HG02642 (cell line): Measurements from ENCODE around the gene C12orf75.
"Not testable (repeated sequence)": the region's sequence is repeated elsewhere in the genome, so short reads cannot be mapped to it uniquely, and the experiment has no call there.

Experiments used
- ATAC-seq: cut with Tn5 transposase; IDR thresholded peaks from one replicate; pipeline ENCODE4 v1.9.1; 2021; ENCODE audit warnings: mild to moderate bottlenecking; ENCODE audit not compliant: unreplicated experiment, poor library complexity

Gene C12orf75

DNA sequence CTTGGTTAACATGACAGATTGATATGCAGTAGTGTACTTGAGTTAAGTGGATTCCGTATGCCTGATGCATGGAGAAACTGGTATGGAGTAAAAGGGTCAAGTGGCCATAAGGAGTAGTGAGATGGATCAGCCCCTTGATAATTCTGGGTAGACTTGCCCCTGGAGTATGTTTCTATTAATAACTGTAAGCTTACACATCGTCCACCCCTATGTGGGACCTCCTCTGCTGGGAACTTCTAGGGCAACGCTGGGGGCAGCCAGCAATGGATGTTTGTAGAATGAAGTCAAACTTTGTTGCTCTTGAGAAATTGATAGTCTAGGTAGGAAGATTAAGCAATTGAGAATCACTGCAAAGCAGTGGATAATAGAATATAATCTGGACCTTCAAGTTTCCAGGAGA, 3.5 kb downstream of the C12orf75 start:
- ATAC-seq: no peak

GRCh38 chr12:105334582-105334981, 4.1 kb downstream of the C12orf75 start:
- ATAC-seq: no peak

- no peak for ATAC-seq
These were observed 5.4 kb downstream of the C12orf75 start for GRCh38 chr12:105335856-105336255.

DNA sequence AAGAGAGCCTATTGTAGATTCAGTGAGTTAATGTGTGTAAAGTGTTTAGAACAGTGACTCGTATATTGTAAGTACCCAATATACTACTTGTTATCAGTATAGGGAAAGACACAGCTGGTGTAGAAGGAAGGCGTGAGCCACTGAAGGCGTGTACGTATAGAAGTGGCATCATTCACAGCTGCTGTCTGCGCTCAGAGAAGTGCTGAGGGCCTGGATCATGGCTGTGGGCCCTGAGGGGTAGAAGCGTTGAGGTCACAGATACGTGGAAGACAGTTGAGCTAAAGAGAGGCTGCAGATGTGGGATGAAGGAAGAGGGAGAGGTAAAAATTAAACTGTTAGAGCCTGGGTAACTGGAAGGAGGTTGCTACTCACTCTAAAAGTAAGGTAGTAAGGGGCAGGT, 5.9 kb downstream of the C12orf75 start:
- ATAC-seq: no peak

DNA sequence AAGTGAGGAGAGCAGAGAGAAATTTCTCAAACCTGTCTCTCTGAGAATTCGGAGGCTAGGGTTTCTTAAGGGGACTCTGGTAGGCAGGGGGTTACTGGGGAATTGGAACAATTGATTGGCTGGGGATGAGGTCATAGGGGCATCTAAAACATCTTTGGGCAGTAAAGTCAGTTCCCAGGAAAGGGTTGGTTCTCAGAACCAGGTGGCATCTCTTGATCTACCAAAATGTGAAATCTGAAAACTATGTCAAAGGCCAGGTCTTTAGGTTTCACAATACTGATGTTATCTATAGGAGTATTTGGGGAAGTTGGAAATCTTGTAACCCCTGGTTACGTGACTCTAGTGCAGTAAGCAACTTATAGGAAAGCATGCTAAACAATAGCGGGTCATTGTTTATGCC, 6.9 kb downstream of the C12orf75 start:
- ATAC-seq: no peak

- ATAC-seq: no peak
These were observed 8.5 kb downstream of the C12orf75 start for GRCh38 chr12:105338966-105339365.

GRCh38 chr12:105341010-105341409, 10.5 kb downstream of the C12orf75 start:
- no peak for ATAC-seq

DNA sequence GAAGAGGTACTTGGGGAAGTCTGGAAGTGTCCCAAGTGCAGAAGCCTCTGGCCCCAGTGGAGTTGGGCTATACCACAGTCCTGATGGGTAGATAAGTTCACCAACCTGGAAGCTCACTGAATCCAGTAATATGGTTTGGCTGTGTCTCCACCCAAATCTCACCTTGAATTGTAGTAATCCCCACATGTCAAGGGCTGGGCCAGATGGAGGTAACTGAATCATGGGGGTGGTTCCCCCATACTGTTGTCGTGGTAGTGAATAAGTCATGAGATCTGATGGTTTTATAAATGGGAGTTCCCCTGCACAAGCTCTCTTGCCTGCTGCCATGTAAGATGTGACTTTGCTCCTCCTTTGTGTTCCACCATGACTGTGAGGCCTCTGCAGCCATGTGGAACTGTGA, 11.1 kb downstream of the C12orf75 start:
- not testable (repeated sequence) for ATAC-seq

DNA sequence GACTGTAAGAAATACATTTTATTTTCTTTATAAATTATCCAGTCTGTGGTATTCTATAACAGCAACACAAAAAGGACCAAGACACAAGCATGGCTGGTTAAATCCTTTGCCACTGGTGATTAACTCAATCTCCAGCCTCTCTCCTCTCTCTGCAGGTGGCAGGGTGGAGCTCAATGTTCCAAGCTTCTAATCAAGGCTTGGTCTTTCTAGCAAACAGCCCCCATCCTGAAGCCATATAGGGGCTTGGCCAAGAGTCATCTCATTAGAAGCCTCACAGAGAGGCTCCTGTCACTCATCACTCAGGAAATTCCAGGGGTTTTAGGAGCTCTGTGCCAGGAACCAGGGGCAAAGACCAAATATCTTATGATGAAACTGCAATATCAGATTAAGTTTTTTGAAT, 12.0 kb downstream of the C12orf75 start:
- no peak for ATAC-seq

DNA sequence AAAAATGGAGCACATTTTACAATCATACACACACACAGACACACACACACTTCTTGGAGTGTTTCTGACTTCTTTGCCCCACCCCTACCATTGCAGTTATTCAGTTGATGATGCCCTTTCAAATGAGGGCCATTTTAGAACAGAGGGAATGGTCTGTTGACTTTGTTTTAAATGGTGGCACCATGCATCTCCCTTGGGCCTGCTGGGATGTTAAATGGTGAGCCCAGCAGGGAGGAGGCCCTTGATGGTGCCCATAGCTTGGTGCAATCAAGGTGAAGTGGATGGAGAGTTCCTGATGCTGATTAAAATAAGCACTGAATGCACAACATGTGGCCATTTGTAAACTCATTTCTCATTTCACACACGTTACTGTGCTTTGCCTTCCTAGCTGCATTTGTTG, 13.3 kb downstream of the C12orf75 start:
- ATAC-seq: no peak

DNA sequence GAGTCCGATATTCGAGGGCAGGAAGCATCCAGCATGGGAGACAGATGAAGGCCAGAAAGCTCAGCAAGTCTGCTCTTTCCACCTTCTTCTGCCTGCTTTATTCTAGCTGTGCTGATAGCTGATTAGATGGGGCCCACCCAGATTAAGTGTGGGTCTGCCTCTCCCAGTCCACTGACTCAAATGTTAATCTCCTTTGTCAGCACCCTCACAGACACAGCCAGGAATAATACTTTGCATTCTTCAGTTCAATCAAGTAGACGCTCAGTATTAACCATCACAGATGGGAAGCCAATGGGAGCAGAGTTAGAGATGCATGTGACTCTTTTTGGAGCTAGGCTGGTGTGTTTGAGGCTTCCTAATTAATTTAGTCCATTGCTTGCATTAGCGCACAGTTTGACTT, 17.0 kb downstream of the C12orf75 start:
- ATAC-seq: no peak

DNA sequence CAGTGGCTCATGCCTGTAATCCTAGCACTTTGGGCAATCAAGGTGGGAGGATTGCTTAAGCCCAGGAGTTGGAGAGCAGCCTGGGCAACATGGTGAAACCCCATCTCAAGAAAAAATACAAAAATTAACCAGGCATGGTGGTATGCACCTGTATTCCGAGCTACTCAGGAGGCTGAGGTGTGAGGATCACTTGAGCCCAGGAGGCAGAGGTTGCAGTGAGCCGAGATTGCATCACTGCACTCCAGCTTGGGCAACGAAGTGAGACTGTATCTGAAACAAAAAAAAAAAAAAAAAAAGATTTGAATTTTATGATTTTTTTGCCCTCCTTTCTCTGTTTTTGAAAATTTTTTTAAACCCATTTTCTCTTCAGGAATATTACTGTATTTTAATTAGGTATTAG, 17.7 kb downstream of the C12orf75 start:
- no peak for ATAC-seq

- no peak for ATAC-seq
These were observed 18.1 kb downstream of the C12orf75 start for GRCh38 chr12:105348561-105348960.

DNA sequence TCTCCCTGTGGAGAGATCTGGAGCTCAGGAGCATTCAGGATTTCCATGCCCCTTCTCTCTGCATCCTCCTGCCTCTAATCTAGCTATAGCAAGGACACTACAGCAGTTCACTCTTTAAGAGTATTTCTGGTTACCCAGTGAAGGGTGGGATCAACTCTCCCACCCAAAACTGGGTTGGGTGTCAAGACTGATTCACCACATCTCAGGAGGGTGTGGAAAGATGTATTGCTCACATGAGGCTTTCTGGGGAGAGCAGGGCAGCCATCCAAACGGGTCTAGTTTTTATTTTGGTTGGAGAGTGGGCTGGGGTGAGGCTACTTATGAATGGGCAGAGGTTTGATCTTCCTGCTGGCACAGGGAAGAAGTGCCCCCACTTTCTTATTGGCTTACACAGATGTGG, 18.6 kb downstream of the C12orf75 start:
- ATAC-seq: no peak

- peak; percentile 51 for ATAC-seq
These were observed 21.0 kb downstream of the C12orf75 start for GRCh38 chr12:105351523-105351922.

DNA sequence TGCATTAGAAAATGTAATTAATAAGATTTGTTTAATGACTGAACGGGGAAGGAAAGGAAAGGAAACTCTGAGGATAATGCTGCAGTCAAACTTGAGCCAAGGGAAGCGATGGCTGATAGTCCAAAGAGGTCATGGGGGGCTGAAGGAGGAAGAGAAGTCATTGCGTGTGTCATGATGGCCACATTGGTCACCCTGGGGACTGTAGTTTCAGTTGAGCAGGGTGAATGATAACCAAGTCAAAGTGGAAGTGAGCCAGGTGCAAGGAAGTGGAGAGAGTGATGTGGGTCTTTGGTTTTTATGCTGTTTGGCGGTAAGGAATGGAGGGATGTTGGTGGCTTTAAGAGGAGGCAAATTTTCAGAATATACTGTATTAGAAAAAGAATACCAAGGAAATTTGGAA, 21.6 kb downstream of the C12orf75 start:
- peak; percentile 76 for ATAC-seq

GRCh38 chr12:105352940-105353635, 22.6 kb downstream of the C12orf75 start:
- no peak for ATAC-seq

DNA sequence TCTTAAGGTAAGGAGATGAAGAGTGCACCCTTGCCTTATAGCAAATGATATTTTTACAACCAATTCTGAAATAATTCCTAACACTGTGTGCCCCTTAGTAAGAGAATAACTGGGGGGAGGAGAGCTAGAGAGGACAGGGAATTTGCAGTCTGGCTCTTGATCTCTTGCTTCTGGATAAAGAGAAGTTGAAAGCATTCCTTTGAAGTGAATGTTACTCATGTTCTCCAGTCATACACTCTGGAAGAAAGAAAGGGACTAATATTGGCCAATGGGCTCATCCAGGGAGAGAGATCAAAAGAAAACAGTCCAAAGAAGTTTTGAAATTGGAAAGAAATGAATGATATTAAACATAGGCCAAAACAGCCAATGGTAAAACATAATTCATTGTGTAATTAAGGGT, 25.3 kb downstream of the C12orf75 start:
- ATAC-seq: no peak

DNA sequence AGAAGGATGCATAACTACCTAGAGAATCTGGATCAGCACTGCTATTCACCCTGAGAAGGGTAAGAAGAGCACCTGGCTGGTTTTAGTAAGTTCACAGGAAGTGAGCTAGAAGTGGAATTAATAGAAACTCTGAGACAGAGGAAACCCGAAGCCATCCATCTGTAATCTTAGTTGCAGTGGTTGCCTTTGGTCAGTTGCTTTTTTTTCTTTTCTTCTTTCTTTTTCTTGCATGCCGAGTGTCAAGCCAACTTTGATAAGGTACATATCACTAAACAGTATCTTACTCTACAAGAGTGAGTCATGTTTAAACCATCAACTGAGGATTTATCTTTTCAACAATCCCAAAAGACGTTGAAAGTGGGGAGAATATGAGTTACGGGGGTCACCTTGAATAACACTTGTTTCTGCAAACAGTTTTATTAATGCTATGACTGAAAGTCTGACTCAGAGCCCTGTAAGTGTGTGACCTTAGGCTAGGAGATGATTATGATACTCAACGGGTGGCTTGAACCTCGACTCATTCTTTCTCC, 26.7 kb downstream of the C12orf75 start:
- peak; percentile 70 for ATAC-seq

GRCh38 chr12:105358789-105359188, 28.3 kb downstream of the C12orf75 start:
- ATAC-seq: no peak

DNA sequence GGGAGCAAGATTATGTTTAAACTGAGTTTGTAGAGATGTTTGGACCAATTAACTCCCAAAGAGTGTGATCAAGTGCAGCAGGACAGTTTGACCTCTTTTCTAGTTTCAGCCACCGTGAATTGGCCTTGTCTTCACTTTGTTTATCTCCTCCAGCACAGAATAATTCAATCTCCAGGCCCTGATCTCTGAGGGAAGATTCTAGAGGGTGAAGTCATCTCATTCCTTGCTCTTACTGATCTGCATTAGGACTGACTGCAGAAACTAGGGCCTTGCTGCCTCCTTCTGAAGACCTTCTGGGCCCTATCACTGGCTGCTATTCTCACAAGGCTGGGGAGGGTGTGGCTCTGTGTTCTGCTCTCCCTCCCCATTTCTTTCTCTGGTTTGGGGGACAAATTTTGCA, 29.4 kb downstream of the C12orf75 start:
- ATAC-seq: no peak

DNA sequence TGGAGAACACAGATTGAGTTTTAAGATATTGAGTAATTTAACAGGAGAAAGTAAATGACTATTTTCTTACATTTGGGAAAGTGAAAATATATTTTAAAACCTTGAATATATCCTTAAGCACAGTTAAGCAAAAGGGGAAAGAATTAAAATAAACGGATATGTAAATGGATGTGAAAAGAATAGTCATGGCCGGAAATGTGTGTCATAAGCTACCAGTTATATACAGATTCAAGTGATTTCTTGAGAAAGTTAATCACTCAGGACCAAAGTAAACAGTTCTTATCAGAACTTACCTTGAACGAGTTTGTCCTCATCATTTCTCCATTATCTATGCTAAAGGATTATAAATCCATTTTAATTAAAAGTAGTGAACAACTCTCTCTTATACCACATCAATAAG, 33.4 kb downstream of the C12orf75 start:
- no peak for ATAC-seq
